ENCODE results near the gene AMZ1. TPM values are rescaled to one million over a fixed set of nuclear protein-coding genes. Genes with fewer than 3 reads are reported as not detected.

The AMZ1 gene
- total and polyA plus RNA-seq, 10 of the 15 experiments (the other 5 are each of a cell fraction or from before 2014, with no cell fraction given) = 0.02 to 2.0 (median 0.69) TPM

DNA sequence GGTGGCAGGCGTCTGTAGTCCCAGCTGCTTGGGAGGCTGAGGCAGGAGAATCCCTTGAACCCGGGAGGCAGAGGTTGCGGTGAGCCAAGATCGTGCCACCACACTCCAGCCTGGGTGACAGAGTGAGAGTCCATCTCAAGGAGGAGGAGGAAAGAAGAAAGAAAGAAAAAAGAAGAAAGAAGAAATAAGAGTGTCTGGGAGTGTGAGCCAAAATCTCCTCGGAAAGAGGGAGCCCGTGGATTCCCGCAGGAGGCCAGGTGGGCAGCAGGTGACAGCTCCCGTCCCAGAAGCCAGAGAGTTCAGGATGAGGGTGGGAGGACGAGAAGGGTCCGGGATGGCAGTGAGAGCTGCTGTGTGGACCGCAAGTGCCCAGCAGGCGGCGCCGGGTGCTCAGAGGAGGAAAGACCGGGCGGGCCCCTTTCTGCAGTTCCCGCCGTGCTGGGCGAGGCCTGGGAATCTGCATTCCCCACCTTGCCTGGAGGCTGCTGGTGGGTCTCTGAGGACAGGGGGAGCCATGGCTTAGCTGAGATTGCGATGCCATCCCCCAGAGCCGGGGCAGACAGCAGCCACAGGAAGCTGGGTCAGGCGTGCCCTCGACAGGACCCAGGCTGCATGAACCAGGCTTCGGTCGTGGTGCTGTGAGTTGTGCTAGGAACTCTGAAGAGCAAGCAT, 17.1 kb upstream of the AMZ1 start:
- in situ Hi-C loops (cut with MboI) = no loop called here
- WGBS (ENCODE audit: insufficient coverage, insufficient replicate concordance, low lambda C conversion rate, missing lambda C conversion rate) = 28% methylated on average over 19 of the region's 25 CpGs
- H3K4me3 ChIP-seq = no peak overlapping the region
- ChIA-PET RAD21 (ENCODE audit: unreplicated experiment) (interaction anchor here (0.9 to 6.8 kb wide), 15 partner anchors 10 to 220 kb away, joined by 3 to 89 read pairs (median 5); no protein-coding TSS in a partner anchor), POLR2A (interaction anchor here (0.6 to 1.8 kb wide), 2 partner anchors 39 to 195 kb away, joined by 5 to 18 read pairs; no protein-coding TSS in a partner anchor), SMC1A (ENCODE audit: uncharacterized antibody, unreplicated experiment) (interaction anchor here (0.6 to 6.3 kb wide), 10 partner anchors 11 to 194 kb away, joined by 3 to 113 read pairs (median 4); no protein-coding TSS in a partner anchor), CTCF (interaction anchor here (0.7 to 6.3 kb wide), 26 partner anchors 11 to 490 kb away, joined by 3 to 154 read pairs (median 4); no protein-coding TSS in a partner anchor)
- no TSS peak for BruUV-seq (replicated peaks)
- H3K9ac ChIP-seq (ENCODE audit: control insufficient read depth, insufficient read depth, low read length) = no peak overlapping the region
- H3K4me2 ChIP-seq (ENCODE audit: control insufficient read depth, insufficient read depth) = 0 out of 2 replicates have a peak overlapping the region, but pooled peaks have one; percentile 33
- H3K27ac ChIP-seq (ENCODE audit: control insufficient read depth, insufficient read depth) = no peak overlapping the region
- intact Hi-C loops (cut with micrococcal nuclease; ENCODE audit: unreplicated experiment) = loop anchor here (1.0 to 5.0 kb wide), 2 partner anchors 38 to 104 kb away; no protein-coding TSS in a partner anchor
- no peak overlapping the region for H2AFZ ChIP-seq (ENCODE audit: control insufficient read depth, low read depth, low read length)
- H3K79me2 ChIP-seq (ENCODE audit: control insufficient read depth, insufficient read depth, low read length) = no peaks in the 10 kb centered on the region
- H3K27me3 ChIP-seq (replicated peaks in 1 of 2; ENCODE audit: control insufficient read depth in 2 of 2, insufficient read depth in 2 of 2, low read length in 1 of 2) = no peaks in the 10 kb centered on the region
- FAIRE-seq (no peak), ATAC-seq (peak; percentile 97), DNase-seq (ENCODE audit: low read depth, low spot score) (no peak)
- H4K20me1 ChIP-seq (ENCODE audit: control insufficient read depth, insufficient read depth) = no peaks in the 10 kb centered on the region
- no peaks in the 10 kb centered on the region; the same call in 2 of the 3 replicates for H3K9me3 ChIP-seq (replicated peaks; ENCODE audit: control insufficient read depth, insufficient read depth, low read length)
- H3K36me3 ChIP-seq (ENCODE audit: control insufficient read depth in 2 of 2, insufficient read depth in 2 of 2, low read length in 1 of 2) = no peaks in the 10 kb centered on the region
- H3K4me1 ChIP-seq (ENCODE audit: control insufficient read depth, insufficient read depth, low read length) = peaks cover 4% of the 10 kb centered on the region; the same call in 1 of the 2 replicates
- TF ChIP-seq ZNF217 (IDR thresholded peaks at IDR 0.05) (peak; percentile 78; the same call in 1 of the 2 replicates), RAD51 (IDR thresholded peaks at IDR 0.05) (no peak), KAT2A (conservative IDR thresholded peaks at IDR 0.05; ENCODE audit: control insufficient read depth, low read depth, low read length) (no peak), WRNIP1 (IDR thresholded peaks at IDR 0.05; ENCODE audit: borderline replicate concordance, low read depth, low read length) (no peak), HDGF (IDR thresholded peaks at IDR 0.05) (0 out of 2 replicates have a peak, but pooled peaks have one; percentile 45), ZNF207 (IDR thresholded peaks at IDR 0.05; ENCODE audit: borderline replicate concordance) (no peak), BRCA1 (IDR thresholded peaks at IDR 0.05; ENCODE audit: low read depth, low read length) (no peak), KLF5 (IDR thresholded peaks at IDR 0.05; ENCODE audit: partially characterized antibody) (no peak)
- TF ChIP-seq, protein P1, sequence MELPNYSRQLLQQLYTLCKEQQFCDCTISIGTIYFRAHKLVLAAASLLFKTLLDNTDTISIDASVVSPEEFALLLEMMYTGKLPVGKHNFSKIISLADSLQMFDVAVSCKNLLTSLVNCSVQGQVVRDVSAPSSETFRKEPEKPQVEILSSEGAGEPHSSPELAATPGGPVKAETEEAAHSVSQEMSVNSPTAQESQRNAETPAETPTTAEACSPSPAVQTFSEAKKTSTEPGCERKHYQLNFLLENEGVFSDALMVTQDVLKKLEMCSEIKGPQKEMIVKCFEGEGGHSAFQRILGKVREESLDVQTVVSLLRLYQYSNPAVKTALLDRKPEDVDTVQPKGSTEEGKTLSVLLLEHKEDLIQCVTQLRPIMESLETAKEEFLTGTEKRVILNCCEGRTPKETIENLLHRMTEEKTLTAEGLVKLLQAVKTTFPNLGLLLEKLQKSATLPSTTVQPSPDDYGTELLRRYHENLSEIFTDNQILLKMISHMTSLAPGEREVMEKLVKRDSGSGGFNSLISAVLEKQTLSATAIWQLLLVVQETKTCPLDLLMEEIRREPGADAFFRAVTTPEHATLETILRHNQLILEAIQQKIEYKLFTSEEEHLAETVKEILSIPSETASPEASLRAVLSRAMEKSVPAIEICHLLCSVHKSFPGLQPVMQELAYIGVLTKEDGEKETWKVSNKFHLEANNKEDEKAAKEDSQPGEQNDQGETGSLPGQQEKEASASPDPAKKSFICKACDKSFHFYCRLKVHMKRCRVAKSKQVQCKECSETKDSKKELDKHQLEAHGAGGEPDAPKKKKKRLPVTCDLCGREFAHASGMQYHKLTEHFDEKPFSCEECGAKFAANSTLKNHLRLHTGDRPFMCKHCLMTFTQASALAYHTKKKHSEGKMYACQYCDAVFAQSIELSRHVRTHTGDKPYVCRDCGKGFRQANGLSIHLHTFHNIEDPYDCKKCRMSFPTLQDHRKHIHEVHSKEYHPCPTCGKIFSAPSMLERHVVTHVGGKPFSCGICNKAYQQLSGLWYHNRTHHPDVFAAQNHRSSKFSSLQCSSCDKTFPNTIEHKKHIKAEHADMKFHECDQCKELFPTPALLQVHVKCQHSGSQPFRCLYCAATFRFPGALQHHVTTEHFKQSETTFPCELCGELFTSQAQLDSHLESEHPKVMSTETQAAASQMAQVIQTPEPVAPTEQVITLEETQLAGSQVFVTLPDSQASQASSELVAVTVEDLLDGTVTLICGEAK (IDR thresholded peaks at IDR 0.05; ENCODE audit: borderline replicate concordance) = no peak
- TF ChIP-seq, protein P2, sequence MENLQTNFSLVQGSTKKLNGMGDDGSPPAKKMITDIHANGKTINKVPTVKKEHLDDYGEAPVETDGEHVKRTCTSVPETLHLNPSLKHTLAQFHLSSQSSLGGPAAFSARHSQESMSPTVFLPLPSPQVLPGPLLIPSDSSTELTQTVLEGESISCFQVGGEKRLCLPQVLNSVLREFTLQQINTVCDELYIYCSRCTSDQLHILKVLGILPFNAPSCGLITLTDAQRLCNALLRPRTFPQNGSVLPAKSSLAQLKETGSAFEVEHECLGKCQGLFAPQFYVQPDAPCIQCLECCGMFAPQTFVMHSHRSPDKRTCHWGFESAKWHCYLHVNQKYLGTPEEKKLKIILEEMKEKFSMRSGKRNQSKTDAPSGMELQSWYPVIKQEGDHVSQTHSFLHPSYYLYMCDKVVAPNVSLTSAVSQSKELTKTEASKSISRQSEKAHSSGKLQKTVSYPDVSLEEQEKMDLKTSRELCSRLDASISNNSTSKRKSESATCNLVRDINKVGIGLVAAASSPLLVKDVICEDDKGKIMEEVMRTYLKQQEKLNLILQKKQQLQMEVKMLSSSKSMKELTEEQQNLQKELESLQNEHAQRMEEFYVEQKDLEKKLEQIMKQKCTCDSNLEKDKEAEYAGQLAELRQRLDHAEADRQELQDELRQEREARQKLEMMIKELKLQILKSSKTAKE (IDR thresholded peaks at IDR 0.05; ENCODE audit: low read depth, poor library complexity, severe bottlenecking) = no peak
- TF ChIP-seq, protein P3, sequence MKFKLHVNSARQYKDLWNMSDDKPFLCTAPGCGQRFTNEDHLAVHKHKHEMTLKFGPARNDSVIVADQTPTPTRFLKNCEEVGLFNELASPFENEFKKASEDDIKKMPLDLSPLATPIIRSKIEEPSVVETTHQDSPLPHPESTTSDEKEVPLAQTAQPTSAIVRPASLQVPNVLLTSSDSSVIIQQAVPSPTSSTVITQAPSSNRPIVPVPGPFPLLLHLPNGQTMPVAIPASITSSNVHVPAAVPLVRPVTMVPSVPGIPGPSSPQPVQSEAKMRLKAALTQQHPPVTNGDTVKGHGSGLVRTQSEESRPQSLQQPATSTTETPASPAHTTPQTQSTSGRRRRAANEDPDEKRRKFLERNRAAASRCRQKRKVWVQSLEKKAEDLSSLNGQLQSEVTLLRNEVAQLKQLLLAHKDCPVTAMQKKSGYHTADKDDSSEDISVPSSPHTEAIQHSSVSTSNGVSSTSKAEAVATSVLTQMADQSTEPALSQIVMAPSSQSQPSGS (IDR thresholded peaks at IDR 0.05; ENCODE audit: low read length) = no peak
- TF ChIP-seq, protein P4, sequence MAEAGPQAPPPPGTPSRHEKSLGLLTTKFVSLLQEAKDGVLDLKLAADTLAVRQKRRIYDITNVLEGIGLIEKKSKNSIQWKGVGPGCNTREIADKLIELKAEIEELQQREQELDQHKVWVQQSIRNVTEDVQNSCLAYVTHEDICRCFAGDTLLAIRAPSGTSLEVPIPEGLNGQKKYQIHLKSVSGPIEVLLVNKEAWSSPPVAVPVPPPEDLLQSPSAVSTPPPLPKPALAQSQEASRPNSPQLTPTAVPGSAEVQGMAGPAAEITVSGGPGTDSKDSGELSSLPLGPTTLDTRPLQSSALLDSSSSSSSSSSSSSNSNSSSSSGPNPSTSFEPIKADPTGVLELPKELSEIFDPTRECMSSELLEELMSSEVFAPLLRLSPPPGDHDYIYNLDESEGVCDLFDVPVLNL (IDR thresholded peaks at IDR 0.05; ENCODE audit: low read depth, low read length) = no peak

Data from GM12878 (cell line).